ENCODE results near the gene P2RY14. TPM values are rescaled to one million over a fixed set of nuclear protein-coding genes. Genes with fewer than 3 reads are reported as not detected.

The P2RY14 gene
- total RNA-seq, 3 donors from 2014 or later (not counting 1 experiment from before 2014, with no cell fraction given): 0.25 to 0.93 (median 0.31) TPM

- Histone ChIP-seq H3K9me3 (ENCODE audit: control insufficient read depth, insufficient read depth, low read length) (no peaks in the 10 kb centered on the region), H3K27ac (ENCODE audit: low read length) (no peak overlapping the region), H3K4me1 (ENCODE audit: control insufficient read depth, insufficient read depth, low read length) (no peaks in the 10 kb centered on the region), H3K36me3 (ENCODE audit: control insufficient read depth, insufficient read depth, low read length) (no peaks in the 10 kb centered on the region), H3K27me3 (ENCODE audit: control insufficient read depth, insufficient read depth, low read length) (no peaks in the 10 kb centered on the region), H3K4me3 (ENCODE audit: low read length) (no peak overlapping the region)
- no peaks in the 10 kb centered on the region for H3K9me3 Mint-ChIP-seq
- TF ChIP-seq, protein P1, sequence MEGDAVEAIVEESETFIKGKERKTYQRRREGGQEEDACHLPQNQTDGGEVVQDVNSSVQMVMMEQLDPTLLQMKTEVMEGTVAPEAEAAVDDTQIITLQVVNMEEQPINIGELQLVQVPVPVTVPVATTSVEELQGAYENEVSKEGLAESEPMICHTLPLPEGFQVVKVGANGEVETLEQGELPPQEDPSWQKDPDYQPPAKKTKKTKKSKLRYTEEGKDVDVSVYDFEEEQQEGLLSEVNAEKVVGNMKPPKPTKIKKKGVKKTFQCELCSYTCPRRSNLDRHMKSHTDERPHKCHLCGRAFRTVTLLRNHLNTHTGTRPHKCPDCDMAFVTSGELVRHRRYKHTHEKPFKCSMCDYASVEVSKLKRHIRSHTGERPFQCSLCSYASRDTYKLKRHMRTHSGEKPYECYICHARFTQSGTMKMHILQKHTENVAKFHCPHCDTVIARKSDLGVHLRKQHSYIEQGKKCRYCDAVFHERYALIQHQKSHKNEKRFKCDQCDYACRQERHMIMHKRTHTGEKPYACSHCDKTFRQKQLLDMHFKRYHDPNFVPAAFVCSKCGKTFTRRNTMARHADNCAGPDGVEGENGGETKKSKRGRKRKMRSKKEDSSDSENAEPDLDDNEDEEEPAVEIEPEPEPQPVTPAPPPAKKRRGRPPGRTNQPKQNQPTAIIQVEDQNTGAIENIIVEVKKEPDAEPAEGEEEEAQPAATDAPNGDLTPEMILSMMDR (IDR thresholded peaks at IDR 0.05): no peak
- peaks cover 0 to 5% of the 10 kb centered on the region in 2 donors for H3K27me3 Mint-ChIP-seq (ENCODE audit: low read depth in 2 of 2)
- no peak overlapping the region for H3K4me3 Mint-ChIP-seq
- ATAC-seq (no peak), DNase-seq (no peak)
- WGBS (ENCODE audit: insufficient coverage): 89% methylated on average over 6 of the region's 6 CpGs
- no peaks in the 10 kb centered on the region for H3K4me1 Mint-ChIP-seq
- no peaks in the 10 kb centered on the region for H3K36me3 Mint-ChIP-seq
- intact Hi-C loops (cut with micrococcal nuclease): no loop called here
- H3K27ac Mint-ChIP-seq: no peak overlapping the region
Measured at GRCh38 chr3:151293127-151293526, 14.8 kb upstream of the P2RY14 start.

DNA sequence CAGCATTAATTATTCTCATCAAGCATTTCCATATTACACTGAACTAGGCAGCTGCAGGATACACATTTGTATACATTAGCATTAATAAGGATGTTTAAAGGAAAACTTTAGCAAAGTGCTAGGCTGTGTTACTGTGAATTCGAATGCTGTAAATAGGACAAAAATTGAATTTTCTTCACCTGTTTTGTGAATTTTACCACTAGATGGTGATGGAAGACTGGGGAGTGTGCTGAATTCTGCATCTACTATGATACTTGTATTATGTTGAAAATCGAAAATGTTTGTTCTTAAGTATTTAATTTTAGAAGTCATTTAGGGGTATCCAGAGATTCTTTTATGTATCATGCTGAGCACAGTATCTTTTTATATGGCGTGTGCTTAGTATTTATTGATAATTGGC, 12.3 kb upstream of the P2RY14 start:
- Histone ChIP-seq H3K36me3 (ENCODE audit: control insufficient read depth, insufficient read depth, low read length) (no peaks in the 10 kb centered on the region), H3K27ac (ENCODE audit: low read length) (no peak overlapping the region), H3K9me3 (ENCODE audit: control insufficient read depth, insufficient read depth, low read length) (no peaks in the 10 kb centered on the region), H3K4me1 (ENCODE audit: control insufficient read depth, insufficient read depth, low read length) (no peaks in the 10 kb centered on the region), H3K27me3 (ENCODE audit: control insufficient read depth, insufficient read depth, low read length) (no peaks in the 10 kb centered on the region), H3K4me3 (ENCODE audit: low read length) (no peak overlapping the region)
- Mint-ChIP-seq H3K27ac (no peak overlapping the region), H3K4me3 (no peak overlapping the region), H3K36me3 (no peaks in the 10 kb centered on the region), H3K4me1 (no peaks in the 10 kb centered on the region), H3K27me3 (ENCODE audit: low read depth in 2 of 2) (peaks cover 0 to 8% of the 10 kb centered on the region in 2 donors), H3K9me3 (no peaks in the 10 kb centered on the region)
- DNase-seq: no peak
- ATAC-seq: no peak
- WGBS (ENCODE audit: insufficient coverage): 88% methylated on average over 3 of the region's 3 CpGs
- intact Hi-C loops (cut with micrococcal nuclease): loop anchor here (2.0 kb wide), 1 partner anchor 546 kb away; no protein-coding TSS in a partner anchor
- TF ChIP-seq, protein P1 (IDR thresholded peaks at IDR 0.05): no peak

DNA sequence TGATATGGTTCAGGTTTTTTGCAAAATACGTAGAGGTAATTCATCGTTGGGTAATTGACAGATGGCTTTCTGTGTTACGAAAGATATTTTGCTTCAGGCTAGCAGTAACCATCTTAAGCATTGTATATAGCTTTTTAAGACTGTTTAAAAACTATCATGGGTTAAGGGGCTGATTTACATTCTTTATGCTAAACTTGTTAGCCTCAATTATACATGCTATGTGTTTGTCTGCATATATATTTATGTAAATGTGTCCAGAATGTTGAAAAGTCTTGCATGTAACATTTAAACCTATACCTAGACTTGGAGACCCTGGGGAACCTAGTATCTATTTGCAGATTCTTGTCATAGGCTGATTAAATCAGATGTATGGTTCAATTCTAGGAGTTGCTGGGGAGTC, 11.1 kb upstream of the P2RY14 start:
- Histone ChIP-seq H3K9me3 (ENCODE audit: control insufficient read depth, insufficient read depth, low read length) (no peaks in the 10 kb centered on the region), H3K27me3 (ENCODE audit: control insufficient read depth, insufficient read depth, low read length) (no peaks in the 10 kb centered on the region), H3K4me1 (ENCODE audit: control insufficient read depth, insufficient read depth, low read length) (no peaks in the 10 kb centered on the region), H3K4me3 (ENCODE audit: low read length) (no peak overlapping the region), H3K27ac (ENCODE audit: low read length) (no peak overlapping the region), H3K36me3 (ENCODE audit: control insufficient read depth, insufficient read depth, low read length) (no peaks in the 10 kb centered on the region)
- Mint-ChIP-seq H3K27me3 (ENCODE audit: low read depth in 2 of 2) (peaks cover 0 to 8% of the 10 kb centered on the region in 2 donors), H3K4me1 (no peaks in the 10 kb centered on the region), H3K4me3 (no peak overlapping the region), H3K36me3 (no peaks in the 10 kb centered on the region), H3K9me3 (no peaks in the 10 kb centered on the region), H3K27ac (no peak overlapping the region)
- 0% methylated on average over 2 of the region's 3 CpGs for WGBS (ENCODE audit: insufficient coverage)
- intact Hi-C loops (cut with micrococcal nuclease): no loop called here
- ATAC-seq (no peak), DNase-seq (no peak)
- TF ChIP-seq, protein P1 (IDR thresholded peaks at IDR 0.05): no peak

DNA sequence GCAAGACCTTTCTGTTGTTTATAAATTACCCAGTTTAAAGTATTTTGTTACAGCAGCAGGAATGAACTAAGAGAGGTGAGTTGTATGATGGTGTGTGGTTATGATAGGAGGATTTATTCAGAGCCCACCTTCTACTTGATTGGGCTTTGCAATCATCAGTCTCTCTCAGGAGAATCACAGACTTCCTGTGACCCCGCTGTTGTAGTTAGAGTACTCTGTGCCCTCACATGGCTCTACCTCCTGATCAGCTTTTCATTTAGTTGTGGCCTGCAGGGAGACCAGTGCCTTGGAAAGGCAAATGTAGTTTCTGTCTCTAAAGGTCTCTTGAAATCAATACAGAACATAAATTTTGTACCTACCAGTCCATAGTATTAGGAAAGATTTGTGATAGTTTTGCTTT, 7.6 kb upstream of the P2RY14 start:
- Mint-ChIP-seq H3K36me3 (no peaks in the 10 kb centered on the region), H3K4me3 (no peak overlapping the region), H3K27ac (no peak overlapping the region), H3K27me3 (ENCODE audit: low read depth in 2 of 2) (peaks cover 0 to 2% of the 10 kb centered on the region in 2 donors), H3K4me1 (no peaks in the 10 kb centered on the region), H3K9me3 (no peaks in the 10 kb centered on the region)
- H3K27me3 ChIP-seq (ENCODE audit: control insufficient read depth, insufficient read depth, low read length): no peaks in the 10 kb centered on the region
- H3K4me1 ChIP-seq (ENCODE audit: control insufficient read depth, insufficient read depth, low read length): no peaks in the 10 kb centered on the region
- TF ChIP-seq, protein P1 (IDR thresholded peaks at IDR 0.05): no peak
- no peak overlapping the region for H3K27ac ChIP-seq (ENCODE audit: low read length)
- 60% methylated on average over 1 of the region's 1 CpG for WGBS (ENCODE audit: insufficient coverage)
- H3K9me3 ChIP-seq (ENCODE audit: control insufficient read depth, insufficient read depth, low read length): no peaks in the 10 kb centered on the region
- no peaks in the 10 kb centered on the region for H3K36me3 ChIP-seq (ENCODE audit: control insufficient read depth, insufficient read depth, low read length)
- no peak overlapping the region for H3K4me3 ChIP-seq (ENCODE audit: low read length)
- no peak for ATAC-seq
- intact Hi-C loops (cut with micrococcal nuclease): no loop called here
- no peak for DNase-seq
